DOHH2 (cell line): ENCODE data around the gene VILL.

Experiments
- H3F3A ChIP-seq: fragments of 200-600 bp; sonication (generic), shearing (Covaris generic); 2 replicates; pipeline ENCODE4 v1.6.0; 2016; ENCODE audit warnings: antibody characterized with exemption, mild to moderate bottlenecking; ENCODE audit not compliant: control insufficient read depth, insufficient read depth
- H3K27ac ChIP-seq: fragments of 200-600 bp; sonication (generic); 2 replicates; pipeline ENCODE4 v1.5.1; 2014; ENCODE audit warnings: low read depth, mild to moderate bottlenecking, low read length, moderate library complexity
- H3K27me3 ChIP-seq: fragments of 200-600 bp; sonication (generic); 2 replicates; pipeline ENCODE4 v1.6.1; 2014; ENCODE audit warnings: mild to moderate bottlenecking, low read length, mixed read lengths; ENCODE audit not compliant: control insufficient read depth
- H3K36me3 ChIP-seq: fragments of 200-600 bp; sonication (generic); 2 replicates; pipeline ENCODE4 v1.6.1; 2014; ENCODE audit warnings: mild to moderate bottlenecking, low read length, moderate library complexity, mixed read lengths; ENCODE audit not compliant: control insufficient read depth
- H3K4me1 ChIP-seq: fragments of 200-600 bp; sonication (generic); 2 replicates; pipeline ENCODE4 v1.6.1; 2014; ENCODE audit warnings: mild to moderate bottlenecking, low read length, mixed read lengths; ENCODE audit not compliant: control insufficient read depth
- H3K4me2 ChIP-seq: fragments of 200-600 bp; sonication (generic); 2 replicates; pipeline ENCODE4 v1.6.0; 2014; ENCODE audit warnings: mild to moderate bottlenecking, low read length, moderate library complexity
- H3K4me3 ChIP-seq: fragments of 200-600 bp; sonication (generic); 2 replicates; pipeline ENCODE4 v1.5.1; 2014; ENCODE audit warnings: mild to moderate bottlenecking, low read length, mixed read lengths
- H3K79me2 ChIP-seq: fragments of 200-600 bp; sonication (generic); 2 replicates; pipeline ENCODE4 v1.6.1; 2014; ENCODE audit warnings: mild to moderate bottlenecking, low read length, mixed read lengths; ENCODE audit not compliant: control insufficient read depth
- H3K9me2 ChIP-seq: fragments of 200-600 bp; sonication (generic); replicated peaks from 2 replicates; pipeline ENCODE4 v1.6.1; 2014; ENCODE audit warnings: mild to moderate bottlenecking, low read length, mixed read lengths; ENCODE audit not compliant: control insufficient read depth
- H3K9me3 ChIP-seq: fragments of 200-600 bp; sonication (generic); 2 replicates; pipeline ENCODE4 v1.6.1; 2014; ENCODE audit warnings: antibody characterized with exemption, low read length, mixed read lengths; ENCODE audit not compliant: control insufficient read depth, insufficient read depth
- H4K20me1 ChIP-seq: fragments of 200-600 bp; sonication (generic); 2 replicates; pipeline ENCODE4 v1.6.0; 2014; ENCODE audit warnings: low read depth, mild to moderate bottlenecking, antibody characterized with exemption, low read length, moderate library complexity; ENCODE audit not compliant: control insufficient read depth, insufficient read depth
- EZH2phosphoT487 ChIP-seq: fragments of 200-600 bp; sonication (generic); IDR thresholded peaks from 2 replicates; pipeline ENCODE4 v1.6.1; 2017; ENCODE audit warnings: borderline replicate concordance, mild to moderate bottlenecking, antibody characterized with exemption, low read length, moderate library complexity, mixed read lengths
- TF ChIP-seq, protein P1 (sequence below): fragments of 200-600 bp; sonication (generic); IDR thresholded peaks from one replicate; pipeline ENCODE4 v1.5.1; 2014; ENCODE audit warnings: antibody characterized with exemption, mild to moderate bottlenecking, low read depth, low read length; ENCODE audit not compliant: poor library complexity, severe bottlenecking

VILL gene

DNA sequence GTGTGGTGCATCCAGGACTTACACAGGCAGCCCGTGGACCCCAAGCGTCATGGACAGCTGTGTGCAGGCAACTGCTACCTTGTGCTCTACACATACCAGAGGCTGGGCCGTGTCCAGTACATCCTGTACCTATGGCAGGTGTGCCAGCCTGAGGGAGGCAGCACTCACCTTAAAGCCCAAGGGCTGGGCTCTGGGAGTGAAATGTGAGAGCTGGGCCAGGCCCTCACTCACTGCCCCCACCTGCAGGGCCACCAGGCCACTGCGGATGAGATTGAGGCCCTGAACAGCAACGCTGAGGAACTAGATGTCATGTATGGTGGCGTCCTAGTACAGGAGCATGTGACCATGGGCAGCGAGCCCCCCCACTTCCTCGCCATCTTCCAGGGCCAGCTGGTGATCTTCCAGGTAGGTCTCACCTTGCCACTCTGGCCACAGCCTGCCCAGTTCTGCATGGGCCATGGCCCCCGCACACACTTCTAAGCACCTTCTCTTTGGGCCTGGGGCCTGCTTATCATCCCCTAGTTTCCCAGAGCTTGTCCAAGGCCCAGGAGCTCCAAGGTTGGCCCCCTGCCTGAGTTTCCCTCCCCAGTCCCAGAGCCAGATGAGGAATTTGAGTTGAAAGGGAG lies 11.0 kb downstream of the VILL start:
- TF ChIP-seq, protein P1, sequence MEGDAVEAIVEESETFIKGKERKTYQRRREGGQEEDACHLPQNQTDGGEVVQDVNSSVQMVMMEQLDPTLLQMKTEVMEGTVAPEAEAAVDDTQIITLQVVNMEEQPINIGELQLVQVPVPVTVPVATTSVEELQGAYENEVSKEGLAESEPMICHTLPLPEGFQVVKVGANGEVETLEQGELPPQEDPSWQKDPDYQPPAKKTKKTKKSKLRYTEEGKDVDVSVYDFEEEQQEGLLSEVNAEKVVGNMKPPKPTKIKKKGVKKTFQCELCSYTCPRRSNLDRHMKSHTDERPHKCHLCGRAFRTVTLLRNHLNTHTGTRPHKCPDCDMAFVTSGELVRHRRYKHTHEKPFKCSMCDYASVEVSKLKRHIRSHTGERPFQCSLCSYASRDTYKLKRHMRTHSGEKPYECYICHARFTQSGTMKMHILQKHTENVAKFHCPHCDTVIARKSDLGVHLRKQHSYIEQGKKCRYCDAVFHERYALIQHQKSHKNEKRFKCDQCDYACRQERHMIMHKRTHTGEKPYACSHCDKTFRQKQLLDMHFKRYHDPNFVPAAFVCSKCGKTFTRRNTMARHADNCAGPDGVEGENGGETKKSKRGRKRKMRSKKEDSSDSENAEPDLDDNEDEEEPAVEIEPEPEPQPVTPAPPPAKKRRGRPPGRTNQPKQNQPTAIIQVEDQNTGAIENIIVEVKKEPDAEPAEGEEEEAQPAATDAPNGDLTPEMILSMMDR: no peak
- TF ChIP-seq EZH2phosphoT487: no peak

DNA sequence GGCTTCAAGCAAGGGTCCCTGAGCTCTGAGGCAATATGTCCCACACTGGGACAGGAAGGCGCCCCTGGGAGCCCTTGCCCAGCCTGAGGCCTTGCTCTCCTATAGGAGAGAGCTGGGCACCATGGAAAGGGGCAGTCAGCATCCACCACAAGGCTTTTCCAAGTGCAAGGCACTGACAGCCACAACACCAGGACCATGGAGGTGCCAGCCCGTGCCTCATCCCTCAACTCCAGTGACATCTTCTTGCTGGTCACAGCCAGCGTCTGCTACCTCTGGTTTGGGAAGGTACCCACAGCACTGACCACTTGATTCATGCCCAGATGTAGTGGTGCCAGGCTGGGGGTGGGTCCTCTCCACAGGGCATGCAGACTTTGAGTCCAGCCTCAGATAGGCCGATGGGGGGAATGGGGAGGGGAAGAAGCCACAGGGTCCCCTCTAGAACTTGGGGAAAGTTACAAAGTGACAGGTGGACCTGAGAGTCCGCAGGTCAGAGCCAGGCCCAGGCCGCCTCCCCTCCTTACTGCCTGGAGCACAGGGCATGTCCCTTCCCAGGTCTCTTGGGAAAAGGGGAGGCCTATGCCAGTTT lies 11.8 kb downstream of the VILL start:
- Histone ChIP-seq H3F3A (no peaks in the 10 kb centered on the region), H3K36me3 (peaks cover 30% of the 10 kb centered on the region), H4K20me1 (no peaks in the 10 kb centered on the region), H3K9me2 (no peaks in the 10 kb centered on the region), H3K4me3 (no peak overlapping the region), H3K9me3 (no peaks in the 10 kb centered on the region), H3K27ac (no peak overlapping the region), H3K79me2 (no peaks in the 10 kb centered on the region), H3K27me3 (no peaks in the 10 kb centered on the region), H3K4me1 (peaks cover 10% of the 10 kb centered on the region), H3K4me2 (no peak overlapping the region)
- no peak for TF ChIP-seq EZH2phosphoT487
- TF ChIP-seq, protein P1: no peak

More for the DNA sequence above, 11.0 kb downstream of the VILL start:
- Histone ChIP-seq H3K4me1 (peaks cover 13% of the 10 kb centered on the region), H4K20me1 (no peaks in the 10 kb centered on the region), H3K79me2 (no peaks in the 10 kb centered on the region), H3K27me3 (no peaks in the 10 kb centered on the region), H3K9me3 (no peaks in the 10 kb centered on the region), H3F3A (no peaks in the 10 kb centered on the region), H3K27ac (no peak overlapping the region), H3K4me2 (no peak overlapping the region), H3K36me3 (peaks cover 38% of the 10 kb centered on the region), H3K9me2 (no peaks in the 10 kb centered on the region), H3K4me3 (no peak overlapping the region)

DNA sequence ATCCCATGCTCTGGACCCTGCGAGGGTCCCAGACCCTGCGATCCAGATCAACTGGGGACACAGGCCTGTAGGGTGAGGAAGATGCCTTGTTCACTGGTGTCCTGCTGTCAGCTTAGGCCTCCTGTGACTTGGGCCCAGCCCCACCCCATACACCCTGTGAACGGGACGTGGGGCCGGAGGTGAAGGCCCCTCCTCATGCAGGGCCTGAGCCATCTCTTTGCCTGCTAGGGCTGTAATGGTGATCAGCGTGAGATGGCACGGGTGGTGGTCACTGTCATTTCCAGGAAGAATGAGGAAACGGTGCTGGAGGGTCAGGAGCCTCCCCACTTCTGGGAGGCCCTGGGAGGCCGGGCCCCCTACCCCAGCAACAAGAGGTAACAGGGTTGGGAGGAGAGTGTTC lies 12.4 kb downstream of the VILL start:
- no peak overlapping the region for H3K4me3 ChIP-seq
- TF ChIP-seq, protein P1: no peak
- TF ChIP-seq EZH2phosphoT487: no peak
- H3K4me2 ChIP-seq: no peak overlapping the region
- H3F3A ChIP-seq: no peaks in the 10 kb centered on the region
- H3K79me2 ChIP-seq: no peaks in the 10 kb centered on the region
- no peak overlapping the region for H3K27ac ChIP-seq
- no peaks in the 10 kb centered on the region for H3K9me3 ChIP-seq
- H4K20me1 ChIP-seq: no peaks in the 10 kb centered on the region
- H3K36me3 ChIP-seq: peaks cover 25% of the 10 kb centered on the region
- H3K9me2 ChIP-seq: no peaks in the 10 kb centered on the region
- peaks cover 10% of the 10 kb centered on the region for H3K4me1 ChIP-seq
- H3K27me3 ChIP-seq: no peaks in the 10 kb centered on the region
